OCI-LY7 (cell line): ENCODE measurements around the gene PHF20.
"Not testable (repeated sequence)": the region's sequence is repeated elsewhere in the genome, so short reads cannot be mapped to it uniquely, and the experiment has no call there.

Experiments
- EZH2phosphoT487 ChIP-seq: fragments of 200-600 bp; sonication (generic); IDR thresholded peaks from 2 replicates; pipeline ENCODE4 v1.6.1; 2018; ENCODE audit warnings: low read depth, borderline replicate concordance, mild to moderate bottlenecking, mixed run types, antibody characterized with exemption, low read length, moderate library complexity, mixed read lengths
- TF ChIP-seq, protein P1 (sequence below): fragments of 200-600 bp; sonication (generic); conservative IDR thresholded peaks from 2 replicates; pipeline ENCODE4 v1.5.1; 2014; ENCODE audit warnings: mild to moderate bottlenecking, antibody characterized with exemption, low read length, moderate library complexity, mixed read lengths

DNA sequence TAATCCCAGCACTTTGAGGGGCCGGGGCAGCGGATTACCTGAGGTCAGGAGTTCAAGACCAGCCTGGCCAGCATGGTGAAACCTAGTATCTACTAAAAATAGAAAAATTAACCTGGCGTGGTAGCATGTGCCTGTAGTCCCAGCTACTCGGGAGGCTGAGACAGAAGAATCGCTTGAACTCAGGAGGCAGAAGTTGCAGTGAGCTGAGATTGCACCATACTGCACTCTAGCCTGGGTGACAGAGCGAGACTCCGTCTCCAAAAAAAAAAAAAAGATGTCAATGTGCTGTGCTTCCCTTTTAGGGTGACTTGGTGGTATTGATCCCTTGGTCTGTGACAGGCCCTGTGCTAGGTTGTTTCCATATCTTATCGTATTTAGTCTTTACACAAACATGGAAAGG, 79.8 kb downstream of the PHF20 start:
- TF ChIP-seq, protein P1, sequence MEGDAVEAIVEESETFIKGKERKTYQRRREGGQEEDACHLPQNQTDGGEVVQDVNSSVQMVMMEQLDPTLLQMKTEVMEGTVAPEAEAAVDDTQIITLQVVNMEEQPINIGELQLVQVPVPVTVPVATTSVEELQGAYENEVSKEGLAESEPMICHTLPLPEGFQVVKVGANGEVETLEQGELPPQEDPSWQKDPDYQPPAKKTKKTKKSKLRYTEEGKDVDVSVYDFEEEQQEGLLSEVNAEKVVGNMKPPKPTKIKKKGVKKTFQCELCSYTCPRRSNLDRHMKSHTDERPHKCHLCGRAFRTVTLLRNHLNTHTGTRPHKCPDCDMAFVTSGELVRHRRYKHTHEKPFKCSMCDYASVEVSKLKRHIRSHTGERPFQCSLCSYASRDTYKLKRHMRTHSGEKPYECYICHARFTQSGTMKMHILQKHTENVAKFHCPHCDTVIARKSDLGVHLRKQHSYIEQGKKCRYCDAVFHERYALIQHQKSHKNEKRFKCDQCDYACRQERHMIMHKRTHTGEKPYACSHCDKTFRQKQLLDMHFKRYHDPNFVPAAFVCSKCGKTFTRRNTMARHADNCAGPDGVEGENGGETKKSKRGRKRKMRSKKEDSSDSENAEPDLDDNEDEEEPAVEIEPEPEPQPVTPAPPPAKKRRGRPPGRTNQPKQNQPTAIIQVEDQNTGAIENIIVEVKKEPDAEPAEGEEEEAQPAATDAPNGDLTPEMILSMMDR, result not testable (repeated sequence)
- not testable (repeated sequence) for TF ChIP-seq EZH2phosphoT487
